Neuronal stem cell (in vitro differentiated cells): ENCODE results near the gene ZNF397.
A peak's percentile ranks its signal among the peaks of the same experiment; 100 is the strongest.

Experiments
- DNase-seq: peaks from one replicate; pipeline ENCODE4 v3.0.0-alpha.2; 2013; ENCODE audit warnings: low spot score
- H2AFZ ChIP-seq: one replicate; pipeline ENCODE4 v1.6.1; 2013; ENCODE audit warnings: mild to moderate bottlenecking, low read length, inconsistent platforms
- H2AK5ac ChIP-seq: 2 replicates; pipeline ENCODE4 v1.6.1; 2013; ENCODE audit warnings: low read depth, mild to moderate bottlenecking, inconsistent platforms, low read length, moderate library complexity, mixed read lengths
- H2BK120ac ChIP-seq: 2 replicates; pipeline ENCODE4 v1.6.1; 2013; ENCODE audit warnings: low read depth, mild to moderate bottlenecking, inconsistent platforms, low read length, moderate library complexity, mixed read lengths
- H2BK12ac ChIP-seq: one replicate; pipeline ENCODE4 v1.6.1; 2013; ENCODE audit warnings: low read length, inconsistent platforms
- H2BK15ac ChIP-seq: 2 replicates; pipeline ENCODE4 v1.6.1; 2013; ENCODE audit warnings: mild to moderate bottlenecking, low read length, inconsistent platforms, mixed read lengths
- H2BK5ac ChIP-seq: one replicate; pipeline ENCODE4 v1.6.1; 2013; ENCODE audit warnings: inconsistent platforms, mild to moderate bottlenecking, low read length, moderate library complexity
- H3K14ac ChIP-seq: one replicate; pipeline ENCODE4 v1.6.1; 2013; ENCODE audit warnings: low read length, inconsistent platforms
- H3K18ac ChIP-seq: 2 replicates; pipeline ENCODE4 v1.6.1; 2013; ENCODE audit warnings: low read length, inconsistent platforms
- H3K23ac ChIP-seq: 2 replicates; pipeline ENCODE4 v1.6.1; 2013; ENCODE audit warnings: low read depth, mild to moderate bottlenecking, mixed read lengths, low read length, inconsistent platforms; ENCODE audit not compliant: poor library complexity
- H3K27ac ChIP-seq: replicated peaks from 3 replicates; pipeline ENCODE4 v1.5.1; 2013; ENCODE audit warnings: low read length, inconsistent platforms
- H3K27me3 ChIP-seq, 3 experiments: 2 replicates each; pipeline ENCODE4 v1.6.1; 2013; ENCODE audit warnings: low read length in 3 of 3, mild to moderate bottlenecking in 2 of 3, inconsistent platforms in 1 of 3, low read depth in 1 of 3, mixed read lengths in 1 of 3, moderate library complexity in 1 of 3; ENCODE audit not compliant: control insufficient read depth in 3 of 3, insufficient read depth in 3 of 3
- H3K36me3 ChIP-seq, 2 donors: replicated peaks in 1 of 2; 2 replicates each; pipeline ENCODE4 v1.6.1; 2013; ENCODE audit warnings: low read length in 2 of 2; ENCODE audit not compliant: control insufficient read depth in 2 of 2, insufficient read depth in 2 of 2
- H3K4ac ChIP-seq: 2 replicates; pipeline ENCODE4 v1.6.1; 2013; ENCODE audit warnings: inconsistent platforms, mild to moderate bottlenecking, low read length, moderate library complexity
- H3K4me1 ChIP-seq, 2 donors: 1 replicate in 1 of 2; 2 replicates in 1 of 2; pipeline ENCODE4 v1.6.1; 2013; ENCODE audit warnings: low read length in 2 of 2, low read depth in 1 of 2; ENCODE audit not compliant: control insufficient read depth in 2 of 2, insufficient read depth in 1 of 2
- H3K4me2 ChIP-seq: one replicate; pipeline ENCODE4 v1.6.1; 2013; ENCODE audit warnings: mild to moderate bottlenecking, low read length, inconsistent platforms; ENCODE audit not compliant: insufficient read depth, poor library complexity, severe bottlenecking
- H3K4me3 ChIP-seq, 2 donors: 2 replicates each; pipeline ENCODE4 v1.5.1; 2013; ENCODE audit warnings: low read length in 2 of 2, mild to moderate bottlenecking in 2 of 2, inconsistent platforms in 1 of 2, moderate library complexity in 1 of 2
- H3K79me1 ChIP-seq: one replicate; pipeline ENCODE4 v1.6.1; 2013; ENCODE audit warnings: low read depth, mild to moderate bottlenecking, inconsistent platforms, low read length, moderate library complexity
- H3K9ac ChIP-seq: one replicate; pipeline ENCODE4 v1.6.1; 2013; ENCODE audit warnings: mild to moderate bottlenecking, low read depth, low read length, inconsistent platforms; ENCODE audit not compliant: poor library complexity
- H3K9me3 ChIP-seq, 2 donors: replicated peaks in 1 of 2; 2 replicates each; pipeline versions ENCODE3 to v1.6.1; 2013; ENCODE audit warnings: low read length in 2 of 2, mild to moderate bottlenecking in 2 of 2, inconsistent platforms in 1 of 2, low read depth in 1 of 2, mixed read lengths in 1 of 2, moderate library complexity in 1 of 2; ENCODE audit not compliant: control insufficient read depth in 2 of 2, insufficient read depth in 1 of 2
- H4K8ac ChIP-seq: one replicate; pipeline ENCODE4 v1.6.1; 2013; ENCODE audit warnings: low read depth, mild to moderate bottlenecking, inconsistent platforms, low read length, moderate library complexity
- H4K91ac ChIP-seq: one replicate; pipeline ENCODE4 v1.6.1; 2013; ENCODE audit warnings: low read length, low read depth, mild to moderate bottlenecking, inconsistent platforms; ENCODE audit not compliant: poor library complexity
- WGBS, 2 donors: extraction: QIAGEN DNeasy Blood & Tissue Kit; methylation state at CpG; one replicate each; pipeline ENCODE4 v1.1.7; 2013; ENCODE audit warnings: missing lambda C conversion rate in 2 of 2, mixed read lengths in 1 of 2; ENCODE audit not compliant: insufficient read length in 2 of 2, insufficient replicate concordance in 1 of 2; ENCODE audit errors: extremely low coverage in 2 of 2; 5-methylcytosine and 5-hydroxymethylcytosine counted together

The ZNF397 gene

GRCh38 chr18:35289293-35289692 lies 48.5 kb downstream of the ZNF397 start:
- Histone ChIP-seq H3K4me3 (peak overlapping the region; percentile 74 to 80), H3K9me3 (peaks cover 10 to 17% of the 10 kb centered on the region in 2 donors), H2AFZ (peak overlapping the region; percentile 89), H2BK15ac (no peak overlapping the region), H3K27me3 (no peaks in the 10 kb centered on the region), H3K9ac (no peak overlapping the region), H2AK5ac (no peak overlapping the region), H3K4ac (no peak overlapping the region), H3K4me1 (peaks cover 3 to 5% of the 10 kb centered on the region in 2 donors), H3K4me2 (peak overlapping the region; percentile 62), H3K36me3 (peaks cover 5 to 31% of the 10 kb centered on the region in 2 donors), H2BK12ac (no peak overlapping the region), H2BK120ac (no peak overlapping the region), H3K18ac (no peak overlapping the region), H4K8ac (no peak overlapping the region), H3K14ac (no peak overlapping the region), H2BK5ac (no peak overlapping the region), H3K23ac (no peak overlapping the region), H3K27ac (no peak overlapping the region), H4K91ac (no peak overlapping the region), H3K79me1 (peaks cover 6% of the 10 kb centered on the region)
- no peak for DNase-seq
- no CpG with 5 or more reads among the region's 6 CpGs for WGBS, 2 donors

GRCh38 chr18:35289727-35290093 lies 48.9 kb downstream of the ZNF397 start:
- WGBS, 2 donors = no CpG with 5 or more reads among the region's 8 CpGs
- H3K4ac ChIP-seq = no peak overlapping the region
- H3K14ac ChIP-seq = no peak overlapping the region
- no peak overlapping the region for H3K9ac ChIP-seq
- peak overlapping the region; percentile 89 for H2AFZ ChIP-seq
- no peak overlapping the region for H2BK15ac ChIP-seq
- H3K23ac ChIP-seq = no peak overlapping the region
- H3K4me3 ChIP-seq = peak overlapping the region; percentile 74 to 80
- no peak overlapping the region for H2BK5ac ChIP-seq
- H3K36me3 ChIP-seq = peaks cover 2 to 35% of the 10 kb centered on the region in 2 donors
- H3K27me3 ChIP-seq = no peaks in the 10 kb centered on the region
- H3K18ac ChIP-seq = no peak overlapping the region
- H4K8ac ChIP-seq = no peak overlapping the region
- no peak overlapping the region for H2BK120ac ChIP-seq
- H3K4me2 ChIP-seq = peak overlapping the region; percentile 62
- H2AK5ac ChIP-seq = no peak overlapping the region
- H3K4me1 ChIP-seq = peaks cover 3 to 5% of the 10 kb centered on the region in 2 donors
- no peak for DNase-seq
- no peak overlapping the region for H2BK12ac ChIP-seq
- no peak overlapping the region for H4K91ac ChIP-seq
- peaks cover 6% of the 10 kb centered on the region for H3K79me1 ChIP-seq
- H3K27ac ChIP-seq = peak overlapping the region; percentile 42
- peaks cover 5 to 17% of the 10 kb centered on the region in 2 donors for H3K9me3 ChIP-seq

- no peak within 1 kb of the TSS for H2AK5ac ChIP-seq
- no peak within 1 kb of the TSS for H2BK120ac ChIP-seq
- peak within 1 kb of the TSS; percentile 68 for H3K23ac ChIP-seq
- no CpG with 5 or more reads among the region's 41 CpGs for WGBS, 2 donors
- peak within 1 kb of the TSS; percentile 42 for H3K27ac ChIP-seq
- H3K4ac ChIP-seq = no peak within 1 kb of the TSS
- no peak within 1 kb of the TSS for H2BK5ac ChIP-seq
- peaks cover 6% of the 10 kb centered on the region for H3K79me1 ChIP-seq
- H4K8ac ChIP-seq = no peak within 1 kb of the TSS
- no peak within 1 kb of the TSS for H2BK12ac ChIP-seq
- H2BK15ac ChIP-seq = peak within 1 kb of the TSS; percentile 5
- H4K91ac ChIP-seq = no peak within 1 kb of the TSS
- peak within 1 kb of the TSS; percentile 95 for H3K18ac ChIP-seq
- H3K4me2 ChIP-seq = peak within 1 kb of the TSS; percentile 62
- peak; percentile 92 for DNase-seq
- peak within 1 kb of the TSS; percentile 31 for H3K14ac ChIP-seq
- peaks cover 3 to 5% of the 10 kb centered on the region in 2 donors for H3K4me1 ChIP-seq
- H3K9me3 ChIP-seq = peaks cover 3 to 19% of the 10 kb centered on the region in 2 donors
- peak within 1 kb of the TSS; percentile 74 to 97 for H3K4me3 ChIP-seq
- peak within 1 kb of the TSS; percentile 89 for H2AFZ ChIP-seq
- H3K27me3 ChIP-seq = no peaks in the 10 kb centered on the region
- peaks cover 5 to 40% of the 10 kb centered on the region in 2 donors for H3K36me3 ChIP-seq
- H3K9ac ChIP-seq = peak within 1 kb of the TSS; percentile 92
These were observed 49.4 kb downstream of the ZNF397 start, which contains the start of gene ZSCAN30 for GRCh38 chr18:35290094-35290735. TSS of gene ZSCAN30 (minus strand) at chr18:35290229. CDS start at chr18:35264352, 25,877 bp downstream.

GRCh38 chr18:35291166-35291565 lies 50.3 kb downstream of the ZNF397 start:
- peaks cover 3 to 5% of the 10 kb centered on the region in 2 donors for H3K4me1 ChIP-seq
- H2AK5ac ChIP-seq = no peak overlapping the region
- peak overlapping the region; percentile 62 for H3K4me2 ChIP-seq
- no peak overlapping the region for H3K9ac ChIP-seq
- WGBS, 2 donors = no CpG with 5 or more reads among the region's 2 CpGs
- H2BK15ac ChIP-seq = no peak overlapping the region
- H2BK12ac ChIP-seq = no peak overlapping the region
- peaks cover 6% of the 10 kb centered on the region for H3K79me1 ChIP-seq
- no peak overlapping the region for H2BK120ac ChIP-seq
- H3K4ac ChIP-seq = no peak overlapping the region
- no peak overlapping the region for H2BK5ac ChIP-seq
- H3K27ac ChIP-seq = no peak overlapping the region
- H3K18ac ChIP-seq = no peak overlapping the region
- no peak overlapping the region for H2AFZ ChIP-seq
- H3K4me3 ChIP-seq = peak overlapping the region; percentile 74 to 97
- peaks cover 3 to 28% of the 10 kb centered on the region in 2 donors for H3K9me3 ChIP-seq
- H3K36me3 ChIP-seq = peaks cover 7 to 50% of the 10 kb centered on the region in 2 donors
- no peak for DNase-seq
- H4K8ac ChIP-seq = no peak overlapping the region
- H3K23ac ChIP-seq = no peak overlapping the region
- H3K27me3 ChIP-seq = no peaks in the 10 kb centered on the region
- no peak overlapping the region for H4K91ac ChIP-seq
- H3K14ac ChIP-seq = peak overlapping the region; percentile 31
